Immature natural killer cell (primary cell): ENCODE results near the gene ELOVL2. TPM values are rescaled to one million over a fixed set of nuclear protein-coding genes. Genes with fewer than 3 reads are reported as not detected.

Experiments used
- DNase-seq, 3 donors: peaks; one replicate each; pipeline ENCODE4 v3.0.0; 2022; ENCODE audit warnings: mixed read lengths in 1 of 3
- H3K27ac Mint-ChIP-seq, 6 donors: one replicate each; pipeline ENCODE4 v1.8.0; 2020; ENCODE audit warnings: mixed read lengths in 6 of 6, mild to moderate bottlenecking in 5 of 6, inconsistent platforms in 4 of 6, moderate library complexity in 3 of 6
- H3K27me3 Mint-ChIP-seq, 3 donors: one replicate each; pipeline ENCODE4 v1.8.0; 2020 to 2021; ENCODE audit warnings: low read depth in 3 of 3, mild to moderate bottlenecking in 3 of 3, mixed read lengths in 3 of 3, moderate library complexity in 3 of 3, inconsistent platforms in 1 of 3
- H3K36me3 Mint-ChIP-seq, 3 donors: one replicate each; pipeline ENCODE4 v1.8.0; 2020; ENCODE audit warnings: mixed read lengths in 3 of 3, inconsistent platforms in 2 of 3, mild to moderate bottlenecking in 2 of 3
- H3K4me1 Mint-ChIP-seq, 2 donors: one replicate each; pipeline ENCODE4 v1.8.0; 2020; ENCODE audit warnings: inconsistent platforms in 2 of 2, mild to moderate bottlenecking in 2 of 2, mixed read lengths in 2 of 2, moderate library complexity in 1 of 2
- H3K4me3 Mint-ChIP-seq, 5 donors: one replicate each; pipeline ENCODE4 v1.8.0; 2020; ENCODE audit warnings: mild to moderate bottlenecking in 5 of 5, mixed read lengths in 5 of 5, inconsistent platforms in 3 of 5, moderate library complexity in 3 of 5
- H3K9me3 Mint-ChIP-seq, 6 donors: one replicate each; pipeline ENCODE4 v1.8.0; 2020; ENCODE audit warnings: mild to moderate bottlenecking in 6 of 6, mixed read lengths in 6 of 6, inconsistent platforms in 4 of 6, moderate library complexity in 3 of 6
- polyA plus RNA-seq, 3 donors: library from polyadenylated mRNA; unstranded; fragments of 300-500 nt; fragmentation: Illumina TruSeq; gene quantifications; one replicate each; pipeline ENCODE4 v1.2.3, GENCODE V29; 2021

The ELOVL2 gene
- polyA plus RNA-seq, 3 donors from 2014 or later: not detected

DNA sequence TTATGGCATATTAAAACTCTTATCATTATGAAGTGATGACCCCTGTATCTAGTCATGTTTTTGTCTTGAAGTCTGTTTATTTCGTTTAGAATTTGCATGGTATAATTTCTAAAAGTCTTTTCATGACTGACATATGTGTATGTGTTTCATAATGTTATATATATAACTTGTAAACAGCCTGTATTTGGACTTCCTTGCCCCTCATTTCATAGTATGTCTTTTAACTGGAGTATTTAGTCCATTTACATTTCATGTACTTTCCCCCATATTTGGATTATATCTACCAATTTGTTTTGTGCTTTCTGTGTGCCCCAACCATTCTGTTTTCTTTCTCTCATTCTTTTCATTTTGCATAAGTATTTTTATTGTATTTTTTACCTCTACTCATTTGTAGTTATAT, 98.3 kb downstream of the ELOVL2 start:
- Mint-ChIP-seq H3K4me3 (no peak overlapping the region), H3K27me3 (peaks cover 2 to 8% (median 2%) of the 10 kb centered on the region in 3 donors), H3K27ac (no peak overlapping the region), H3K36me3 (no peaks in the 10 kb centered on the region), H3K9me3 (no peaks in the 10 kb centered on the region), H3K4me1 (no peaks in the 10 kb centered on the region)
- no peak for DNase-seq

DNA sequence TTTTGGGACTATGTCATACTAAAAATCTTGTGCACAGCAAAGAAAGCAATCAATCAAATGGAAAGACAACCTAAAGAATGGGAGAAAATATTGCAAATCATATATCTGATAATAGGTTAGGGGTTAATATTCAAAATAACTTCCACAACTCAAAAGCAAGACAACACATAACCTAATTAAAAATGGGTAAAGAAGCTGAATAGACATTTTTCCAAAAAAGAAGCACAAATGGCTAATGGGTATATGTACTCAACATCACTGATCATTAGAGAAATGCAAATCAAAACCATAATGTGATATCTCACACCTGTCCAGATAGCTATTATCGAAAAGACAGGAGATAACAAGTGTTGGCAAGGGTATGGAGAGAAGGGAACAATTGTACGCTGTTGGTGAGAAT, 104.3 kb downstream of the ELOVL2 start:
- Mint-ChIP-seq H3K36me3 (no peaks in the 10 kb centered on the region), H3K27ac (no peak overlapping the region), H3K27me3 (peaks cover 3 to 6% (median 4%) of the 10 kb centered on the region in 3 donors), H3K4me1 (no peaks in the 10 kb centered on the region), H3K4me3 (no peak overlapping the region), H3K9me3 (peaks cover 0 to 1% (median 0%) of the 10 kb centered on the region in 6 donors)
- no peak for DNase-seq

DNA sequence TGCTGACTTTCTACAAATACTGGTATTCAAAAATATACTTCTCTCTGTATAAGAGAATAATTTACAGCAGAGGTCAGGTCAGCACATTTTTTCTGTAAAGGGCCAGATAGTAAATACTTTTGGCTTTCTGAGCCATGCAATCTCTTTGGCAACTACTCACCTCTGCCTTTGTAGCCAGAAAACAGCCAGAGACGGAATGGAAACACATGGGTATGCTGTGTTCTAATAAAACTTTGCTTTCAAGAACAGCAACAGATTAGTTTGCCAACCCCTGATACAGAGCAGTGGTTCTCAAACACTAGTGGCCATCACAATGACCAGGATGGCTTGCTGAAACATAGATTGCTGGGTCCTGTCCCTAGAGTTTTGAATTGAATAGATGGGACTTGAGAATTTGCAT, 111.0 kb downstream of the ELOVL2 start:
- no peak overlapping the region for H3K27ac Mint-ChIP-seq
- no peak overlapping the region for H3K4me3 Mint-ChIP-seq
- peaks cover 4 to 14% (median 5%) of the 10 kb centered on the region in 3 donors for H3K27me3 Mint-ChIP-seq
- no peaks in the 10 kb centered on the region for H3K4me1 Mint-ChIP-seq
- no peaks in the 10 kb centered on the region for H3K36me3 Mint-ChIP-seq
- no peak for DNase-seq
- peaks cover 0 to 4% (median under 1%) of the 10 kb centered on the region in 6 donors for H3K9me3 Mint-ChIP-seq

Other genes starting within 250 kb of the ELOVL2 start
- under 1 TPM in 2 of 3 donors, not detected in 1; 0.06 to 0.18 TPM for gene MAK, start 205.8 kb downstream of the ELOVL2 start, polyA plus RNA-seq
- not detected for gene GCM2, start 162.3 kb downstream of the ELOVL2 start, polyA plus RNA-seq
- gene SYCP2L, start 157.3 kb downstream of the ELOVL2 start, polyA plus RNA-seq: under 1 TPM in 1 of 3 donors, not detected in 2; 0.09 TPM
- gene SMIM13, start 49.5 kb upstream of the ELOVL2 start, polyA plus RNA-seq: 1 to 10 TPM; 2.7 to 4.6 (median 4.0) TPM
- gene ERVFRD-1, start 67.4 kb upstream of the ELOVL2 start, polyA plus RNA-seq: under 1 TPM in 1 of 3 donors, not detected in 2; 0.09 TPM
- gene NEDD9, start 188.4 kb upstream of the ELOVL2 start, polyA plus RNA-seq: 10 to 100 TPM; 26.2 to 73.6 (median 27.6) TPM